Duodenal mucosa (tissue), 2 donors: ENCODE measurements around the gene TAS2R40.
"Not testable (repeated sequence)": the region's sequence is repeated elsewhere in the genome, so short reads cannot be mapped to it uniquely, and the experiment has no call there.

Experiments used
- H3K27ac ChIP-seq: one replicate; pipeline ENCODE4 v1.7.0; 2013; ENCODE audit warnings: low read depth, low read length
- H3K27me3 ChIP-seq, 2 donors: one replicate each; pipeline ENCODE4 v1.7.0; 2013; ENCODE audit warnings: low read length in 2 of 2, control low read depth in 1 of 2; ENCODE audit not compliant: insufficient read depth in 2 of 2, control insufficient read depth in 1 of 2
- H3K36me3 ChIP-seq, 2 donors: one replicate each; pipeline ENCODE4 v1.7.0; 2013; ENCODE audit warnings: low read length in 2 of 2, control low read depth in 1 of 2; ENCODE audit not compliant: insufficient read depth in 2 of 2, control insufficient read depth in 1 of 2
- H3K4me1 ChIP-seq, 2 donors: one replicate each; pipeline ENCODE4 v1.7.0; 2013; ENCODE audit warnings: low read length in 2 of 2, control low read depth in 1 of 2; ENCODE audit not compliant: insufficient read depth in 2 of 2, control insufficient read depth in 1 of 2
- H3K4me3 ChIP-seq, 2 donors: one replicate each; pipeline ENCODE4 v1.7.0; 2013; ENCODE audit warnings: low read length in 2 of 2, low read depth in 1 of 2
- H3K9ac ChIP-seq, 2 donors: one replicate each; pipeline ENCODE4 v1.7.0; 2013; ENCODE audit warnings: low read length in 2 of 2, low read depth in 1 of 2
- H3K9me3 ChIP-seq, 2 donors: one replicate each; pipeline ENCODE4 v1.7.0; 2013; ENCODE audit warnings: low read length in 2 of 2, control low read depth in 1 of 2; ENCODE audit not compliant: control insufficient read depth in 1 of 2

The TAS2R40 gene

DNA sequence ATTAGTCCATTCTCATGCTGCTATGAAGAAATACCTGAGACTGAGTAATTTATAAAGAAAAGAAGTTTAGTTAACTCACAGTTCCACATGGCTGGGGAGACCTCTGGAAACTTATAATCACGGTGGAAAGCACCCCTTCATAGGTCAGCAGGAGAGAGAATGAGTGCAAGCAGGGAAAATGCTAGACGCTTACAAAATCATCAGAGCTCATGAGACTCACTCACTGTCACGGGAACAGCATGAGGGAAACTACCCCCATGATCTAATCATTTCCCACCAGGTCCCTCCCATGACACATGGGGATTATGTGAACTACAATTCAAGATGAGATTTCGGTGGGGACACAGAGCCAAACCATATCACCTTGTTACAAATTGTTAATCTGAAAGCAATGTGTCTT lies 22.8 kb upstream of the TAS2R40 start:
- Histone ChIP-seq H3K27me3 (peaks cover 0 to 3% of the 10 kb centered on the region in 2 donors), H3K9me3 (no peaks in the 10 kb centered on the region), H3K4me1 (no peaks in the 10 kb centered on the region), H3K9ac (no peak overlapping the region), H3K27ac (no peak overlapping the region), H3K4me3 (no peak overlapping the region), H3K36me3 (no peaks in the 10 kb centered on the region)

DNA sequence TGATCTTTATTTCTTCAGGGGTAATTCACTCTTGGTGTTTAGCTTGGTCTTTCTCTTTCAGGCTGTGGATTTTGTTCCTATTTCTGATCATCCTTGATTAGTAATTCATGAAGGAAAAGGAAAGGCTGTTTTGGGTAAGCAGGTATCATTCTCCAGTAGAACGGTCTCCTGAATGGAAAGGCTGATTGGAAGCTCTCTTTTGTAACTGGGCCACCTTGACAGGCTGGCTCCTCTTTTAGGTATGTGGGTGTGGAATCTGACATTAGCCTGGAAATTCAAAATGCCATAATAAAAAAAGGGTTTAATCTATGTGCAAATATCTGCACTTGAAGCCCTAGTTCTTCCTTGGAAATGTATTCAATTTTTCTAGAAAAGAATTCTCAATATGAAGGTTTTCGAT lies 19.7 kb upstream of the TAS2R40 start:
- no peaks in the 10 kb centered on the region for H3K9me3 ChIP-seq
- no peak overlapping the region for H3K9ac ChIP-seq
- H3K27ac ChIP-seq: no peak overlapping the region
- H3K4me1 ChIP-seq: peaks cover 4 to 10% of the 10 kb centered on the region in 2 donors
- no peak overlapping the region for H3K4me3 ChIP-seq
- H3K27me3 ChIP-seq: peaks cover 0 to 3% of the 10 kb centered on the region in 2 donors
- no peaks in the 10 kb centered on the region for H3K36me3 ChIP-seq

GRCh38 chr7:143203386-143203785 lies 18.5 kb upstream of the TAS2R40 start:
- H3K36me3 ChIP-seq: no peaks in the 10 kb centered on the region
- H3K27me3 ChIP-seq: peaks cover 0 to 3% of the 10 kb centered on the region in 2 donors
- H3K9me3 ChIP-seq: no peaks in the 10 kb centered on the region
- peaks cover 4 to 10% of the 10 kb centered on the region in 2 donors for H3K4me1 ChIP-seq
- no peak overlapping the region for H3K27ac ChIP-seq
- H3K9ac ChIP-seq: no peak overlapping the region
- no peak overlapping the region for H3K4me3 ChIP-seq

GRCh38 chr7:143205560-143206293 lies 16.1 kb upstream of the TAS2R40 start:
- Histone ChIP-seq H3K36me3 (no peaks in the 10 kb centered on the region), H3K9me3 (no peaks in the 10 kb centered on the region), H3K27me3 (peaks cover 0 to 3% of the 10 kb centered on the region in 2 donors), H3K9ac (no peak overlapping the region), H3K4me3 (no peak overlapping the region), H3K27ac (no peak overlapping the region), H3K4me1 (peaks cover 4 to 10% of the 10 kb centered on the region in 2 donors)

DNA sequence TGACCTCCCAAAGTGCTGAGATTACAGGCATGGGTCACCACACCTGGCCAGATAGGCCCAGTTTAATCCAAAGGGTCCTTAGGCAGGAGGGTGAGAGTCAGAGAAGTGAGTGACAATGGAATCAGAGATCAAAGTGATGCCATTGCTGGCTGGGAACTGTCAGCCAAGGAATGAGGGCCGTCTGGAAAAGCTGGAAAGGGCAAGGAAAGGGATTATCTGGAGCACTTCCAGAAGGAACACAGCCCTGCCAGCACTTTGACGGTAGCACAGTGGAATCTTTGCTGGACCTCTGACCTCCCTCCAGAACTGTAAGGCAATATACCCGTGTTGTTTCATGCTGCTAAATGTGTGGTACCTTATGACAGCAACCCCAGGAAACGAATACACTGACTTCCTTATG lies 11.3 kb upstream of the TAS2R40 start:
- no peak overlapping the region for H3K4me3 ChIP-seq
- H3K9me3 ChIP-seq: no peaks in the 10 kb centered on the region
- H3K9ac ChIP-seq: no peak overlapping the region
- peaks cover 3 to 9% of the 10 kb centered on the region in 2 donors for H3K4me1 ChIP-seq
- H3K27me3 ChIP-seq: no peaks in the 10 kb centered on the region
- no peak overlapping the region for H3K27ac ChIP-seq
- H3K36me3 ChIP-seq: no peaks in the 10 kb centered on the region

DNA sequence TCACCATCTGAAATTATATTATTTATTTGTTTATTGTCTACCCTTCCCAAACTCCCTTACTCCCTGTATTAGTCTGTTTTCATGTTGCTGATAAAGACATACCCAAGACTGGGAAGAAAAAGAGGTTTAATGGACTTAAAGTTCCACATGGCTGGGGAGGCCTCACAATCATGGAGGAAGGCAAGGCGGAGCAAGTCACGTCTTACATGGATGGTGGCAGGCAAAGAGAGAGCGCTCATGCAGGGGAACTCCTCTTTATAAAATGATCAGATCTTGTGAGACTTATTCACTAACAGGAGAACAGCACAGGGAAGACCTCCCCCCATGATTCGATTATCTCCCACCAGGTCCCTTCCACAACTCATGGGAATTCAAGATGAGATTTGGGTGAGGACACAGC lies 8.4 kb upstream of the TAS2R40 start:
- H3K9me3 ChIP-seq, H3K36me3 ChIP-seq, H3K27me3 ChIP-seq, H3K4me3 ChIP-seq, H3K9ac ChIP-seq, H3K27ac ChIP-seq, H3K4me1 ChIP-seq: not testable (repeated sequence)

- Histone ChIP-seq H3K27me3 (peaks cover 0 to 9% of the 10 kb centered on the region in 2 donors), H3K36me3 (no peaks in the 10 kb centered on the region), H3K4me3 (no peak overlapping the region), H3K9me3 (no peaks in the 10 kb centered on the region), H3K4me1 (no peaks in the 10 kb centered on the region), H3K27ac (no peak overlapping the region), H3K9ac (no peak overlapping the region)
Observed at GRCh38 chr7:143214789-143215679, 6.8 kb upstream of the TAS2R40 start.

- no peaks in the 10 kb centered on the region for H3K4me1 ChIP-seq
- no peak overlapping the region for H3K27ac ChIP-seq
- no peaks in the 10 kb centered on the region for H3K9me3 ChIP-seq
- no peak overlapping the region for H3K4me3 ChIP-seq
- no peak overlapping the region for H3K9ac ChIP-seq
- H3K27me3 ChIP-seq: peaks cover 0 to 9% of the 10 kb centered on the region in 2 donors
- H3K36me3 ChIP-seq: no peaks in the 10 kb centered on the region
Observed at GRCh38 chr7:143216151-143216550, 5.7 kb upstream of the TAS2R40 start.

GRCh38 chr7:143216686-143217085 lies 5.2 kb upstream of the TAS2R40 start:
- Histone ChIP-seq H3K9me3 (no peaks in the 10 kb centered on the region), H3K4me1 (no peaks in the 10 kb centered on the region), H3K4me3 (no peak overlapping the region), H3K27ac (no peak overlapping the region), H3K9ac (no peak overlapping the region), H3K36me3 (no peaks in the 10 kb centered on the region), H3K27me3 (peaks cover 0 to 9% of the 10 kb centered on the region in 2 donors)

GRCh38 chr7:143217806-143218205 lies 4.0 kb upstream of the TAS2R40 start:
- H3K27ac ChIP-seq: no peak overlapping the region
- H3K9ac ChIP-seq: no peak overlapping the region
- H3K36me3 ChIP-seq: no peaks in the 10 kb centered on the region
- H3K4me1 ChIP-seq: no peaks in the 10 kb centered on the region
- peaks cover 0 to 9% of the 10 kb centered on the region in 2 donors for H3K27me3 ChIP-seq
- H3K9me3 ChIP-seq: no peaks in the 10 kb centered on the region
- H3K4me3 ChIP-seq: no peak overlapping the region
